Activated CD4-positive, alpha-beta T cell treated with anti-CD3 and anti-CD28 coated beads, Interleukin-2, amount 50 U/mL, for 24 hours (primary cell): ENCODE measurements around the gene USH1G.
"Not testable (repeated sequence)": the region's sequence is repeated elsewhere in the genome, so short reads cannot be mapped to it uniquely, and the experiment has no call there.

ENCODE experiments used
- DNase-seq, 2 donors: peaks; one replicate each; pipeline ENCODE4 v3.0.0-alpha.2; 2020; ENCODE audit warnings: low read depth in 1 of 2, low spot score in 1 of 2

USH1G gene

DNA sequence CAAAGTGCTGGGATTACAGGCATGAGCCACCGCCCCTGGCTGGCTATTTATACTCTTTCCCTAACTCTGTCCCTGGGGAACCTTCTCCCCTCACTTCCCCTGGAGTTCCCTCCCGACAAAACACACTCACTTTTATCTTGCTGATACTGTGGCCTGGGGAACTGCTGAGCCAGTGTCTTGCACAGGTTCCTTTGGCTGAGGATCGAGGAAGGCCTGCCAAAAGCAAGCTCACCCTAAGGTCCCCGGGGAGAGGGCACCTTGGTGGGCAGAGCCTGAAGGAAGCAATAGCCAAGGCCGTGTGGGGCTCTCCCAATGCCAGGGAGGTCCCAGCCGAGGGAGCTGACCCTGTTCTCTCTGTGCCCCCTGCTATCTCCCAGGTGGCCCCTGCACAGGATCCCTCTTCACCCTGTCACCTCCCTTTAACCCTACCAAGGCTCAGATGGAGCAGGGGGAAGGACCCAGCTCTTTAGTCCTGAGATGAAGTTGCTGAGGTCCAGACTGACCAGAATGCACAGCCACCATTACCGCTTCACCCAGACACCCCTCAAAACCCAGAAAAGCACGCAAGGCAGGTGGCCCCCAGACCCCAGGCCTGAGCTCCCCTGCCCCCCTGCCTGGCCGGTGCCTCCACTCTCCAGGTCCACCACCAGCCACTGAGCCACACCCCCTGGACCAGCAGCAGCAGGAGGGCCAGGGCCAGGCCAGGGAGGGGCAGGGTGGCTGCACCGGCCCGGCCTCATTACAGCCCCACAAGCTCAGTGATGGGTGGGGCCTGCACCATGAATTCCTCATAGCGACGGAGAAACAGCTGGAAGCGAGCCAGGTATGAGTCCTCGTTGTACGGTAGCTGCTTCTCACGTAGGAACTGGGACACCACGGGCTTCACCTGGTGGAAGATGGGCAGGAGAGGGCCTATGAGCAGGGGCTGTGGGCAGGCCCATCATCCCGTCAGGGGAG lies 45.2 kb downstream of the USH1G start:
- no peak for DNase-seq

DNA sequence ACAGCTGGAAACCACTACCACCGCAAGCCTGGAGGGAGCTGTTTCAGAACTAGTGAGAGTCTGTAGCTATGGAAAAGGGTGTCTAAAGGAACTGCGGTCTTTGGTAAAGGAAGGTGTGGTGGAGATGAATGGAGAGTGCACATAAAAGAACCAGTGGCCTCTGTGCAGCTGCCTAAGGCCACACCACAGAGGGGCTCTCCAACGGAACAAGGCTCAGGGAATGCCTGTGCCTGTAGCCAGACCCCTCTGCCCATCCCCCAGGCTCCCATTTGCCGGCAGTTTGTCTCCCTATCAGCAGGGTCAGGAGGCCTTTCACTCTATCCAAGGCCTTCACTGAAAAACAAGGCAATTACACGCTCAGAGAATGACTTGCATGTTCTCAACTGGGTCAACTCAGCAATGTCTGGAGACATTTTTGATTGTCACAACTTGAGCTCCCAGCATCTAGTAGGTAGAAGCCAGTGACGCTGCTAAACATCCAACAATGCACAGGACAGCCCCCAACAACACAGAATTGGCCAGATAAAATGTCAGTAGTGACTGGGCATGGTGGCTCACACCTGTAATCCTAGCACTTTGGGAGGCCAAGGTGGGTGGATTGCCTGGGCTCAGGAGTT lies 47.0 kb downstream of the USH1G start:
- no peak for DNase-seq

DNA sequence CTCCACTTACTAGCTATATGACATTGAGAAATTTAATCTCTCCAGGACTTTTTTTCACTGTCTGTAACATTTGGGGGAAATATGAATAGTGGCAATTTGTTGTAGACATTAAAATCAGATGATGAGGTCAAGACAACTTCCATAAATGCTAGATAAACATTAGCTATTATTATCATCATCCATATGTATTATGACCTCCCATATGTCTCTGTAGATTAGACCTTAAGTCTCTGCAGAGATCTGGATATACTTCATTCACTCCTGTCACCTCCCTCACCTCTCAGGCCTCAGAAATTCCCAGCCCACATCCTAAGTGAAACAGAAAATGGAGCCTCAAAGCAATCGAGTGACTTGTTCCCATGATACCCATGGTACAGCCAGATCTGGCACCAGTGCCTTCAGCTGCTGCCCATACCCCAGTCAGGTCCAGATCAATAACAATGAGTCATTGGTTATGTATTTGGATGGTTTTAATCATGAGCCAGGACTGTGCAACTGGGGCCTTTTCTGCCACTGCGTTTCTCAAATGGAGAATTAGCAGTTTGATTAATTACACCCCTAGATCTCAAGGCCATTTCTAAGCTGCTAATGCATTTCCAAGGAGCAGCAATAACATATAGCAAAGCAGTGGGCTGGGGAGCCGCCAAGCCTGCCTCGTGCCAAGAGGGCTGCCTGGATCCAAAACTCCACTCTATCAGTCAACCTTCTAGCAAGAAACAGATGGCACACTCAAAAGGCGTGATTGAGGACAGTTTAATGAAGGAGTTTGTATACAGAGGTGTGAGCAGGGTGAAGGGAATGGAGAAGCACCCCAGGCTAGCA lies 47.7 kb downstream of the USH1G start:
- DNase-seq = no peak

DNA sequence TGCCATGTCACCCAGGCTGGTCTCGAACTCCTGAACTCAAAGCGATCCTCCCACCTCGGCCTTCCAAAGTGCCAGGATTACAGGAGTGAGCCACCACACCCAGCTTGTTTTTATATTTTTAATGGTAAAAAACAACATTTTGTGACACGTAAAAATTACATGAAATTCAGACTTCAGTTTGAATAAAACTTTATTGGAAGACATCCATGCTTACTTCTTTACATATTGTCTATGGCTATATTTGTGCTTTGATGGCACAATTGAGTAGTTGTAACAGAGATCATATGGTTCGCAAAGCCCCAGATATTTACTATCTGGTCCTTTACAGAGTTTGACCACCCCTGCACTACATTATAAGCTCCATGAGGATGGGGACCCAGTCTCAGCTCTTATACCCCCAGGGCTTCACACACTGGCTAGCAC lies 48.4 kb downstream of the USH1G start:
- DNase-seq = no peak

DNA sequence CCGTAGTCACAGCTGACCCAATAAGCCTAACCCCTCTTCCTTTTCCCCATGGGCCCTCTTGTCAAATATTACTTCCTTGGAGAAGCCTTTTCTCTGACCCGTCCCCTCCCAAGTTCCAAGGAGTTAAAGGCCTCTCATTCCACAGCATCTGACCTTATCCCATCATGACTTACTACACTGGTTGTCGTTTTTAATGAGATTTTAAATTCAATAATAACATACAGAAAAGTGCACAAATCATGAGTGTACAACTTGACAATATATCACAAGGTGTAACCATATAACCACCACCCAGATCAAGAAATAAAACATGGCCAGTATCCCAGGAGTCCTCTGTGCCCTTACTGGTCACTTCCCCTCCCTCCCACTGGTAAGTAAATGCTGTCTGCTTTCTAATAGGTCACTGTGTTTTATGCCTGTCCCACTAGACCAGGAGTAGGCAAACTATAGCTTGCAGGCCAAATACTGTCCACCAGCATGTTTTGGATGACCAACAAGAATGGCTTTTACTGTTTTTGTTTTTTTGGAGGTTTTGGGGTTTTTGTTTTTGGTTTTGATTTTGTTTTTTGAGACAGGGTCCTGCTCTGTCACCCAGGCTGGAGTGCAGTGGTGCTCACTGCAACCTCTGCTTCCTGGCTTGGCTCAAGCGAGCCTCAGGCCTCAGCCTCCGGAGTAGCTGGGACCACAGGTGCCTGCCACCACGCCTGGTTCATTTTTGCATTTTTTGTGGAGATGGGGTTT lies 49.0 kb downstream of the USH1G start:
- no peak for DNase-seq

DNA sequence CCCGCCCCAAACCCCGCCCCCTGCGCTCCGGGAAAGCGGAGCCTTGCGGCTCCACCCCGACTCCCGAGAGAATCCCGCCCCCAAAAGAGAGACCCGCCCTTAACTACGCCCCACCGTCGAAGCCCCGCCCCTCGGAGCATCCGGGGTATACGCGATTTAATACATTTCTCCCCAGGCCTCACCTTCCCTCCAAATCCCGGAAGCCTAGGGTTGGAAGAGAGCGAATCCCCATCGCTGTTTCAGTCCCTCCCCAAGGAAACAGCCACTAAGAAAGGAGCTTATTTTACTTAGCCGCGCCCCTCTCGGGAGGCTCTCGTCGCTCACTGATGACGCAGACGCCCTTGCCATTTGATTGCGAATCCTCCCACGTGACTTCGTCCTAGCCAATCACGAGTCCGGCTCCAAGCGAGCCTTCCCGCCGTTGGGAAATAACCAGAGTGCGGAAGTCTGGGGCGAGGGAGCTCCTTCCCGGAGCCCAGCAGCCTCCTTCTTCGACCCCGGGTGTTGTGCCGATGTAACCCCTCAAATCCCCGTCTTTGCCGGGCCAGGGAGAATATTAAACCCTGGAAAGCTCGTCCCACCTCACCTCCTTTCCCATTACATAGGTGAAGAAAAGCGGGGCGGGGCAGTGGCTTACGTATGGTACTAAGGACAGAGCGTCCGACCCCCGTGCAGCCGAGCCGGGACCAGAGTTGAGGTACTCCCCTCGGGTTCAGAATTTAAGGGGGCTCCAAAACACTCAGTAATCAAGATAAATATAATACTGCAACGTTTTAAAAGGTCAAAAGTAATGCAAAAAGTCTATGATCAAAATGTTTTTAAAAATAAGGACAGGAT lies 49.8 kb downstream of the USH1G start:
- peak; percentile 99 to 100 for DNase-seq

DNA sequence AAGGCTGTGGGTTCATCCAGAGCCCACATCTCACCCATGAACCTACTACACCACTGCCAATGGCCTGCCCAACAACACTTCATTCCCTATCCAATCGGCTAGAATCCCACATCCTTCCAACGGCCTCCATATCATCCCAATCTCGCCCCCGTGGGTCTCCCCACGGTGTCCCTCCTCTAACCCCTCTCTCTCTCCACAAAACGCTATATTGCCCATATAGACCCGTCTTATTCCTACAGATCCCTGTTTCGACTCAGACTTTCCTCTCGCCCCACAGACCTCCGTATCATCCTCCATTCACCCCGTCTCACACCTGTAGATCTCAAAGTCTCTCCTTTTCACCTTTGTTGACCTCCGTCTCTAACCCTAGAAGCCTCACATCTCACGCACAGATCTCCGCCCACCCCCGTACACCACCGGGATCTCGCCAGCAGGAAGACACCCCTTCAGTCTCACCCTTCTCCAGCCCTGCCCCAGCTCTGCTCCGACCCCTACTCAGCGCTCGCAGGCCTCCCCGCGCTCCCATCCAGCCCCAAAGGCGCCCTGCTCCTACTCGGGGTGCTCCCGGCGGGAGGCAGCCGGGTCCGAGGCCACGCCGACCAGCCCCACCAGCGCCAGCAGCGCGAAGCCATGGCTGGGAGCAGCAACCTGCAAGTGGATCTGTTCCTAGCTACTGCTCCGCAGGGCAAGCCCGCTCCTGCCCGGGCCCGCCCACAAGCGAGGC lies 50.6 kb downstream of the USH1G start, which contains the start of gene FDXR:
TSS of gene FDXR (minus strand) at position 682 of the 724 bp plus-strand sequence. CDS start at position 632, 50 bp downstream.
- DNase-seq = no peak

DNA sequence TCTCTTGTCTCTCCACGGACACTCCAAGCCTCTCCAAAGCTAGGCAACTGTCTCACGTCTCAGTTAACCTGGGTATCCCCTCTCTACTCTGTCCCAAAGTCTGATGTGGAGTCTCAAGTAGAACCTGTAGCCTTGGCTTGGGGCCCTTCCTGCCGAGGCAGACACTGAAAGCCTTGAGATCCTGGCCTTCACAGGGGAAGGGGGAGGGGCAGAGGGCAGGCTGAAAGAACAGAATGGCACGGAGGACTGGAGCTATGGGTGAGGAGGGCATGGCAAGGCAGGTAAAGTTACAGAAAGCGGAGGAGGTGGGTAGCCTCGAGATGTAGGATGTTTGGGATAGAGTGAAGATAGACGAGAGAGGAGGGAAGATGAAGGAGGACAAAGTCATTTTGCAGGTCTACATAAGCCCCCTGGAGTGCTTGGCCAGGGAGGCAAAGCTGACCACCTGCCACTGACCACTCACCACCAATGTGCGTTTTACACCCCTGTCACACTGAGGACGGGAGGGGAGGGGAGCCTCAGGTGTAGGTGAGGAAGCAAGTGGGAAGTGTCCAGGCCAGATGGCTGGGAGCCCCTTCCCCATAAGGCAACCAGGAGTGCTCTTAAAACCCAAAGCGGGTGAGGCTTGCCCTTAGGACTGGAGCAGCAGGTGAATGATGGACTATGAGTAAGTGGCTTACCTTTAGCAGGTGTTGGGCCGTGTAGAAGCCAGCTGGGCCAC lies 51.5 kb downstream of the USH1G start:
- no peak for DNase-seq

DNA sequence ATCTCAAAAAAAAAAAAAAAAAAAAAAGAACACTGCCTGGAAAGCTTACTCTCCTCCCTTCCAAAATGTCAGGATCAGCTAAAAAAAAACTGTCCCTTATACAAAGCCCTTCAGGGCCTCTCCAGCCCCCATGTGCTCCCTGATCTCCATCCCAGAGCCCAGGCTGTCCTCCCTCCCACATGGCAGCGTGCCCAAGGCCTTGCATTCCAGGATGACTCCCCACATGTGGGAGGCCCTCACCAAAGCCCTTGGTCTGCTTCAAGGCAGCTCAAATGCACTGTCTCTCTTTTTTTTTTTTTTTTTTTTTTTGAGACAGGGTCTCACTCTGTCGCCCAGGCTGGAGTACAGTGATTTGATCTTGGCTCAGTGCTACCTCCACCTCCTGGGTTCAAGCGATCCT lies 52.5 kb downstream of the USH1G start:
- no peak for DNase-seq

DNA sequence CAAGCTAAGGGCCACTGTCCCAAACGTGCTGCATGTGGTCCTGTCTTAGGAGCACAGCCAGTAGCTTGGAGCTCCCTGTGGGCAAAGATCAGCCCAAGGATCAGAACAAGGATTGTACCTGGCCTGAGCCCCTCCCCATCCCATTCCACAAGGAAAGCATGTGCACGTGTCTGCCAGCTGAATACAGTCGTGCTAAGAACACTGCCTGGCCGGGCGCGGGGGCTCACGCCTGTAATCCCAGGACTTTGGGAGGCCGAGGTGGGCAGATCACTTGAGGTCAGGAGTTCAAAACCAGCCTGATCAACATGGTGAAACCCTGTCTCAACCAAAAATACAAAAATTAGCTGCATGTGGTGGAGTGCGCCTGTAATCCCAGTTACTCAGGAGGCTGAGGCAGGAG lies 53.0 kb downstream of the USH1G start:
- not testable (repeated sequence) for DNase-seq

DNA sequence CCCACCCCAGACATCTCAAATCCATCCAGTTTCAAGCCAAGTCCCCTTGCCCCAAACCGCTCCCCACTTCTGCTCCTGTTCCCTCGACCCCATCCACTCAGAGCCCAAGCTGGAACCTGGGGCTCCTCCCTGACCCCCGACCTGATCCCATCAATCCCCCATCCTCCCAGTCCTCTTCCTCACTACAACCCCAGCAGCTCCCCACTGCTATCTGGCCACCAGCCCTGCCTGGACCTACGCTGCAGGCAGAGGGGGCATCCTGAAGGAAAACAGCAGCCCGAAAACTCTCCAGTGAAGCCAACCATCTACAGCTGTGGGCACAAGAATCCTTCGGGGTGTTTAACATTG lies 54.2 kb downstream of the USH1G start:
- DNase-seq = no peak

DNA sequence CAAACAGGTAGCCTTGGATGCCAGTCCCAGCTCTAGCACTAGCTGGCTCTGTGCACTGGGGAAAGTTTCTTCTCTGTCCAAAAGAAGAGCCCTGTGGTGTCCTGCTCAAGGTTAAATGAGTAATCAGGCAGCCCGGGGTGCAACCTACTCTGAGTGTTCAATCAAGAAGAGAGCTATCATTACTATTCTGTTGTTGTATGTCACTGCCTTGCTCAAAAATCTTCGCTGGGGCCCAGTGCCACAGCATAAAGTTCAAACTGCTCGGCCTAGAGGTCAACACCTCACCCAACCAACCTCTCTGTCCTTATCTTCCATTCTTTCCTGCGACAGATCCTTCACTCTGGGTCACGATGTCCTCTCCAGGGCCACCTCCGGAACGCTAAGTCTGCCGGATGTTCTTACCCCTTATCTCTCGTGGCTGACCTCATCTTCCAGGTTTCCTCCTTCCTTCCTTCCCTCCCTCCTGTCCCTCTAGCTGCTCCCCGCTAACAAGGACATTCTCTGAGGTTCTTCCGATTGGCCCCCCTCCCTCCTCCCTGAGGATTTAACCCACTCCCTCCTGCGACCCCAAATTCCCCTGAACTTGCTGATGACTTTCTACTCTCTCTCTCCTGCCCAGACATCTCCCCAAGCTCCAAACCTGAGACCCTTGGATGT lies 54.7 kb downstream of the USH1G start:
- DNase-seq = no peak

DNA sequence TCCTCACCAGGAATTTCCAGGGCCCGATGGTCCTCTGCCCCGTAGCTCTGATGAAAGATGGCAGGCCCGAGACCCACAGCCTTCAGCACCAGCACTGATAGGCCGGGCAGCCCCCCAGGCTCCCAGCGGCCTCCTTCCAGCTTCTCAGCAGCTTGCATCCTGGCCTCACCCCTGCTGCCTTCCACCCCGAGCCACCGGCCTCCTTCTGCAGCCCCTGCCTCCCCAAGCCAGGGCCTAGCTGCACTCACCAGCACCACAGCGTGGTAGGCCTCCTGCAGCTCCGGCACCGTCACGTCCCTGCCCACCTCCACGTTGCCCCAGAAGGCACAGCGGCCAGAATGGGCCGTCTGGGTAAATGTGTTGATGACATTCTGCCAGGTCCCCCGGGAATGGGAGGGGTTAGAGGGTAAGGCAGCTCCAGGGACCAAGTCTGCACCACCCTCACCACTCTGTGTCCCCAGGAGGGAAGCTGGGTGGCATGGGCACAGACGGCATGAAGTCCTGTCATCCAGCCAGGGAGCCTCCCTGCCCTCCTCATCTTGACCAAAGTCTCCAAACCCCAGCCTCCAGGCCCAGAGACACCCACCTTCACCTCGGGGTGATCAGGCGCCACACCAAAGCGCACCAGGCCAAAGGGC lies 56.7 kb downstream of the USH1G start:
- DNase-seq = no peak
